Measurements from ENCODE around the gene LSM4. TPM values are rescaled to one million over a fixed set of nuclear protein-coding genes. Genes with fewer than 3 reads are reported as not detected.

The LSM4 gene
- total and polyA plus RNA-seq, 2 experiments from 2014 or later: 591 to 637 TPM

DNA sequence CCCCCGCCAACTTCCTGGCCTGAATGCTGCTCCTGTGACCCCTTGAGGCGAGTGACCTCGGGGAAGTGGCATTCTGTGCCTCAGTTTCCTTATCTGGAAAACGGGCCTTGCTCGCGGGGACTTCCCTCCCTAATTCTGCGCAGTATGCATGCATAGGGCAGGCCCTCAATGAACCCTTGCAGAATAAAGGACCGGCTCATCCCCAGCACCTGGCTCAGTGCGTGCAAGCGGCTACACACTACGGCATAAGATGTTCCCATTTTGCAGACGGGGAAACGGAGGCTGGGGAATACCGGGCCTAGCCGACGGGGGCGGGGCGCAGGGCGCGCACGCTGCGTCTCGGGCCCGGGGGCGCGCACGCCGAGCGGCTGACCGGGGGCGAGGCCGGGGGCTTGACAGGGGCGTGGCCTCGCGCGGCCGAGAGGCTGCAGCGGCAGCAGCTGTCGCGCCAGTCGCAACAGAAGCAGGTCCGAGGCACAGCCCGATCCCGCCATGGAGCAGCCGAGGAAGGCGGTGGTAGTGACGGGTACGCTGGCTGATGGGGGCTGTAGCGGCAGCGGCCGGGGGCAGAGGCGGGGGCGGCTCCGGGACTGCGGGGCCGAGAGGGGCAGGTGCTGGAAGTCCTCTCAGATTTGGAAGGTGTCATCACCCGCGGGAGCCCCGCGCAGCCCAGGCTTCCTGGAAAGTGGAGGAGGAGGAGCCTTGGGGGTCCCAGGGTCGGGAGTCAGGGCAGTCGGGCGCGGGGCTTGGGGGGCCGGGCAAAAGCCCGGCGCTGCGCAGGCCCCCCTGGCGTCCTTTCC is 17.5 kb upstream of the LSM4 start, which contains the start of gene PGPEP1:
Gene PGPEP1, plus strand, starts transcription at position 409 of the 800 bp plus-strand sequence. Its CDS starts 84 bp downstream, at position 493.
- no peaks in the 10 kb centered on the region for H4K20me1 ChIP-seq (replicated peaks; ENCODE audit: insufficient read depth)
- H2AFZ ChIP-seq: peak within 1 kb of the TSS; percentile 72
- no peaks in the 10 kb centered on the region; the same call in 1 of the 2 replicates for H3K79me2 ChIP-seq (replicated peaks; ENCODE audit: insufficient read depth)
- TF ChIP-seq, protein P1, sequence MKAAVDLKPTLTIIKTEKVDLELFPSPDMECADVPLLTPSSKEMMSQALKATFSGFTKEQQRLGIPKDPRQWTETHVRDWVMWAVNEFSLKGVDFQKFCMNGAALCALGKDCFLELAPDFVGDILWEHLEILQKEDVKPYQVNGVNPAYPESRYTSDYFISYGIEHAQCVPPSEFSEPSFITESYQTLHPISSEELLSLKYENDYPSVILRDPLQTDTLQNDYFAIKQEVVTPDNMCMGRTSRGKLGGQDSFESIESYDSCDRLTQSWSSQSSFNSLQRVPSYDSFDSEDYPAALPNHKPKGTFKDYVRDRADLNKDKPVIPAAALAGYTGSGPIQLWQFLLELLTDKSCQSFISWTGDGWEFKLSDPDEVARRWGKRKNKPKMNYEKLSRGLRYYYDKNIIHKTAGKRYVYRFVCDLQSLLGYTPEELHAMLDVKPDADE (IDR thresholded peaks at IDR 0.05): no peak
- TF ChIP-seq ZNF114 (CRISPR knock-in tag; IDR thresholded peaks at IDR 0.05): no peak
- TF ChIP-seq POLR2AphosphoS5 (IDR thresholded peaks at IDR 0.05; ENCODE audit: low read depth): peak; percentile 88
- TF ChIP-seq, protein P2, sequence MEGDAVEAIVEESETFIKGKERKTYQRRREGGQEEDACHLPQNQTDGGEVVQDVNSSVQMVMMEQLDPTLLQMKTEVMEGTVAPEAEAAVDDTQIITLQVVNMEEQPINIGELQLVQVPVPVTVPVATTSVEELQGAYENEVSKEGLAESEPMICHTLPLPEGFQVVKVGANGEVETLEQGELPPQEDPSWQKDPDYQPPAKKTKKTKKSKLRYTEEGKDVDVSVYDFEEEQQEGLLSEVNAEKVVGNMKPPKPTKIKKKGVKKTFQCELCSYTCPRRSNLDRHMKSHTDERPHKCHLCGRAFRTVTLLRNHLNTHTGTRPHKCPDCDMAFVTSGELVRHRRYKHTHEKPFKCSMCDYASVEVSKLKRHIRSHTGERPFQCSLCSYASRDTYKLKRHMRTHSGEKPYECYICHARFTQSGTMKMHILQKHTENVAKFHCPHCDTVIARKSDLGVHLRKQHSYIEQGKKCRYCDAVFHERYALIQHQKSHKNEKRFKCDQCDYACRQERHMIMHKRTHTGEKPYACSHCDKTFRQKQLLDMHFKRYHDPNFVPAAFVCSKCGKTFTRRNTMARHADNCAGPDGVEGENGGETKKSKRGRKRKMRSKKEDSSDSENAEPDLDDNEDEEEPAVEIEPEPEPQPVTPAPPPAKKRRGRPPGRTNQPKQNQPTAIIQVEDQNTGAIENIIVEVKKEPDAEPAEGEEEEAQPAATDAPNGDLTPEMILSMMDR (conservative IDR thresholded peaks at IDR 0.05; ENCODE audit: low read depth in 2 of 2): no peak
- peak; percentile 87 for DNase-seq (ENCODE audit: low spot score)
- Mint-ChIP-seq H3K4me1 (peaks cover 38% of the 10 kb centered on the region), H3K4me3 (peak within 1 kb of the TSS; percentile 78), H3K36me3 (ENCODE audit: low read depth) (peaks cover 17% of the 10 kb centered on the region), H3K27me3 (ENCODE audit: insufficient read depth, low read depth, poor library complexity) (peaks cover 18% of the 10 kb centered on the region), H3K27ac (peak within 1 kb of the TSS; percentile 11; the same call in 1 of the 2 replicates), H3K9me3 (no peaks in the 10 kb centered on the region)
- peaks cover 41% of the 10 kb centered on the region for H3F3A ChIP-seq (replicated peaks; ENCODE audit: low read depth)
- H3K9me2 ChIP-seq (ENCODE audit: insufficient read depth): no peaks in the 10 kb centered on the region
- H3K36me3 ChIP-seq (ENCODE audit: insufficient read depth): no peaks in the 10 kb centered on the region
- peaks cover 29% of the 10 kb centered on the region for H3K4me1 ChIP-seq (ENCODE audit: insufficient read depth)
- H3K4me2 ChIP-seq: peak within 1 kb of the TSS; percentile 99
- no peaks in the 10 kb centered on the region for H3K27me3 ChIP-seq (ENCODE audit: insufficient read depth)
- peak; percentile 70 for ATAC-seq
- no peak within 1 kb of the TSS for H3K27ac ChIP-seq (ENCODE audit: low read depth)
- peak within 1 kb of the TSS; percentile 83 for H3K4me3 ChIP-seq

DNA sequence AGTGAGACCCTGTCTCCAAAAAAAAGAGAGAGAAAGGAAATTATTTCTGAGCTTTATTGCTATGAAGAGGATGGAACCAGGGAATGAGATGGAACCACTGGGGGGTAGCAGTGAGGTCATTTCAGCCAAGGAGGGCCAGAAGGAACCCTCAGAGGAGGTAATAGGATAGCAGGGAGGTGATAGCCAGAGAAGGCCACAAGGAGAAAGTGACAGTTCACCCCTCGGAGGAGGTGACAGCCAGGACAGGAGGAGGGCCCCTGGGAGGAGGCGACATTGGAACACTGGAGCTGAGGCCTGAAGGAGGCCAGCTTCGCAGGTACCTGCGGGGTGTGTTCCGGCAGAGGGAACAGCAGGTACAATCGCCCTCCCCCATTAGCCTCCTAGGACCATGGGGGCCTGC is 16.8 kb upstream of the LSM4 start:
- H3K36me3 ChIP-seq (ENCODE audit: insufficient read depth): no peaks in the 10 kb centered on the region
- ATAC-seq (peak; percentile 34), DNase-seq (ENCODE audit: low spot score) (peak; percentile 74)
- no peaks in the 10 kb centered on the region for H4K20me1 ChIP-seq (replicated peaks; ENCODE audit: insufficient read depth)
- no peak overlapping the region for H3K27ac Mint-ChIP-seq
- 0 out of 2 replicates have a peak overlapping the region, but pooled peaks have one; percentile 59 for H2AFZ ChIP-seq
- H3K4me3 ChIP-seq: peak overlapping the region; percentile 83
- no peak overlapping the region for H3K27ac ChIP-seq (ENCODE audit: low read depth)
- H3K4me3 Mint-ChIP-seq: peak overlapping the region; percentile 78
- H3K79me2 ChIP-seq (replicated peaks; ENCODE audit: insufficient read depth): no peaks in the 10 kb centered on the region; the same call in 1 of the 2 replicates
- no peaks in the 10 kb centered on the region for H3K9me2 ChIP-seq (ENCODE audit: insufficient read depth)
- peaks cover 29% of the 10 kb centered on the region for H3K4me1 ChIP-seq (ENCODE audit: insufficient read depth)
- H3K36me3 Mint-ChIP-seq (ENCODE audit: low read depth): peaks cover 11% of the 10 kb centered on the region
- peaks cover 32% of the 10 kb centered on the region for H3K4me1 Mint-ChIP-seq
- H3K4me2 ChIP-seq: peak overlapping the region; percentile 99; the same call in 1 of the 2 replicates
- peaks cover 16% of the 10 kb centered on the region for H3K27me3 Mint-ChIP-seq (ENCODE audit: insufficient read depth, low read depth, poor library complexity)
- TF ChIP-seq, protein P2 (conservative IDR thresholded peaks at IDR 0.05; ENCODE audit: low read depth in 2 of 2): peak; percentile 41 to 59
- TF ChIP-seq, protein P3, sequence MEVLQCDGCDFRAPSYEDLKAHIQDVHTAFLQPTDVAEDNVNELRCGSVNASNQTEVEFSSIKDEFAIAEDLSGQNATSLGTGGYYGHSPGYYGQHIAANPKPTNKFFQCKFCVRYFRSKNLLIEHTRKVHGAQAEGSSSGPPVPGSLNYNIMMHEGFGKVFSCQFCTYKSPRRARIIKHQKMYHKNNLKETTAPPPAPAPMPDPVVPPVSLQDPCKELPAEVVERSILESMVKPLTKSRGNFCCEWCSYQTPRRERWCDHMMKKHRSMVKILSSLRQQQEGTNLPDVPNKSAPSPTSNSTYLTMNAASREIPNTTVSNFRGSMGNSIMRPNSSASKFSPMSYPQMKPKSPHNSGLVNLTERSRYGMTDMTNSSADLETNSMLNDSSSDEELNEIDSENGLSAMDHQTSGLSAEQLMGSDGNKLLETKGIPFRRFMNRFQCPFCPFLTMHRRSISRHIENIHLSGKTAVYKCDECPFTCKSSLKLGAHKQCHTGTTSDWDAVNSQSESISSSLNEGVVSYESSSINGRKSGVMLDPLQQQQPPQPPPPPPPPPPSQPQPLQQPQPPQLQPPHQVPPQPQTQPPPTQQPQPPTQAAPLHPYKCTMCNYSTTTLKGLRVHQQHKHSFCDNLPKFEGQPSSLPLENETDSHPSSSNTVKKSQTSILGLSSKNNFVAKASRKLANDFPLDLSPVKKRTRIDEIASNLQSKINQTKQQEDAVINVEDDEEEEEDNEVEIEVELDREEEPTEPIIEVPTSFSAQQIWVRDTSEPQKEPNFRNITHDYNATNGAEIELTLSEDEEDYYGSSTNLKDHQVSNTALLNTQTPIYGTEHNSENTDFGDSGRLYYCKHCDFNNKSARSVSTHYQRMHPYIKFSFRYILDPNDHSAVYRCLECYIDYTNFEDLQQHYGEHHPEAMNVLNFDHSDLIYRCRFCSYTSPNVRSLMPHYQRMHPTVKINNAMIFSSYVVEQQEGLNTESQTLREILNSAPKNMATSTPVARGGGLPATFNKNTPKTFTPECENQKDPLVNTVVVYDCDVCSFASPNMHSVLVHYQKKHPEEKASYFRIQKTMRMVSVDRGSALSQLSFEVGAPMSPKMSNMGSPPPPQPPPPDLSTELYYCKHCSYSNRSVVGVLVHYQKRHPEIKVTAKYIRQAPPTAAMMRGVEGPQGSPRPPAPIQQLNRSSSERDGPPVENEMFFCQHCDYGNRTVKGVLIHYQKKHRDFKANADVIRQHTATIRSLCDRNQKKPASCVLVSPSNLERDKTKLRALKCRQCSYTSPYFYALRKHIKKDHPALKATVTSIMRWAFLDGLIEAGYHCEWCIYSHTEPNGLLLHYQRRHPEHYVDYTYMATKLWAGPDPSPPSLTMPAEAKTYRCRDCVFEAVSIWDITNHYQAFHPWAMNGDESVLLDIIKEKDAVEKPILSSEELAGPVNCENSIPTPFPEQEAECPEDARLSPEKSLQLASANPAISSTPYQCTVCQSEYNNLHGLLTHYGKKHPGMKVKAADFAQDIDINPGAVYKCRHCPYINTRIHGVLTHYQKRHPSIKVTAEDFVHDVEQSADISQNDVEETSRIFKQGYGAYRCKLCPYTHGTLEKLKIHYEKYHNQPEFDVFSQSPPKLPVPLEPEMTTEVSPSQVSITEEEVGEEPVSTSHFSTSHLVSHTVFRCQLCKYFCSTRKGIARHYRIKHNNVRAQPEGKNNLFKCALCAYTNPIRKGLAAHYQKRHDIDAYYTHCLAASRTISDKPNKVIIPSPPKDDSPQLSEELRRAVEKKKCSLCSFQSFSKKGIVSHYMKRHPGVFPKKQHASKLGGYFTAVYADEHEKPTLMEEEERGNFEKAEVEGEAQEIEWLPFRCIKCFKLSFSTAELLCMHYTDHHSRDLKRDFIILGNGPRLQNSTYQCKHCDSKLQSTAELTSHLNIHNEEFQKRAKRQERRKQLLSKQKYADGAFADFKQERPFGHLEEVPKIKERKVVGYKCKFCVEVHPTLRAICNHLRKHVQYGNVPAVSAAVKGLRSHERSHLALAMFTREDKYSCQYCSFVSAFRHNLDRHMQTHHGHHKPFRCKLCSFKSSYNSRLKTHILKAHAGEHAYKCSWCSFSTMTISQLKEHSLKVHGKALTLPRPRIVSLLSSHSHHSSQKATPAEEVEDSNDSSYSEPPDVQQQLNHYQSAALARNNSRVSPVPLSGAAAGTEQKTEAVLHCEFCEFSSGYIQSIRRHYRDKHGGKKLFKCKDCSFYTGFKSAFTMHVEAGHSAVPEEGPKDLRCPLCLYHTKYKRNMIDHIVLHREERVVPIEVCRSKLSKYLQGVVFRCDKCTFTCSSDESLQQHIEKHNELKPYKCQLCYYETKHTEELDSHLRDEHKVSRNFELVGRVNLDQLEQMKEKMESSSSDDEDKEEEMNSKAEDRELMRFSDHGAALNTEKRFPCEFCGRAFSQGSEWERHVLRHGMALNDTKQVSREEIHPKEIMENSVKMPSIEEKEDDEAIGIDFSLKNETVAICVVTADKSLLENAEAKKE (CRISPR knock-in tag; IDR thresholded peaks at IDR 0.05): no peak
- H3F3A ChIP-seq (replicated peaks; ENCODE audit: low read depth): peaks cover 35% of the 10 kb centered on the region
- no peaks in the 10 kb centered on the region for H3K9me3 Mint-ChIP-seq
- H3K27me3 ChIP-seq (ENCODE audit: insufficient read depth): no peaks in the 10 kb centered on the region

All from GM23338 (cell line).